A673 (cell line): ENCODE data around the gene ELAVL3.

ENCODE experiments used
- CTCF ChIP-seq: fragments of 300-800, 200-600 bp; sonication (generic); conservative IDR thresholded peaks from 2 replicates; pipeline ENCODE4 v1.5.1; 2017; ENCODE audit warnings: low read depth, mild to moderate bottlenecking, antibody characterized with exemption, low read length, moderate library complexity, mixed read lengths
- EZH2 ChIP-seq: fragments of 200-600 bp; sonication (generic); IDR thresholded peaks from 2 replicates; pipeline ENCODE4 v1.6.1; 2017; ENCODE audit warnings: borderline replicate concordance, low read depth, mild to moderate bottlenecking, mixed read lengths, antibody characterized with exemption, low read length; ENCODE audit not compliant: poor library complexity, severe bottlenecking

DNA sequence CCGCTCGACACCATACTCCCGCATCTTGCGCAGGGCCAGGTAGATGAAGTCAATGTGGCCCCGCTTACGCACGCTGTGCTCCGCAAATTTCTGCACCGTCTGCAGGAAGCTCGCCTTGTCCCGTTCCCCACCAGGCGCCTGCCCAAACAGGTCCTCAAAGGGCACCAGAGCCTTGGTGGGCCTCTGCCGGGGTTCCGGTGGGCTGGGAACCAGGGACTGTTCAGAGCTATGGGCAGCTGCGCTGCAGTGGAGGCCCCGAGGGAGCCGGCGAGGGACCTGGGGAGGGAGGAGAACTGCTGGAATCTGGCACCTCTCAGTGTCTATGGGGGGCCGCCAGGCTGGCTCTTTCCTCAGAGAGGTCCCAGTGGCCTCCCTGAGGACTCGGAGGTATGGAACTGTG, 33.1 kb upstream of the ELAVL3 start:
- TF ChIP-seq CTCF (no peak), EZH2 (no peak)
